PC-3 (cell line): Measurements from ENCODE around the gene RPL7L1.

Experiments used
- EZH2 ChIP-seq: fragments of 300-600 bp; sonication (generic); IDR thresholded peaks from one replicate; pipeline ENCODE4 v1.6.1; 2017; ENCODE audit warnings: antibody characterized with exemption, mild to moderate bottlenecking, low read length; ENCODE audit not compliant: unreplicated experiment
- TF ChIP-seq, protein P1 (sequence below): fragments of 300-600 bp; sonication (generic); conservative IDR thresholded peaks from 2 replicates; pipeline ENCODE4 v1.5.1; 2017; ENCODE audit warnings: antibody characterized with exemption, low read depth, mild to moderate bottlenecking, low read length

DNA sequence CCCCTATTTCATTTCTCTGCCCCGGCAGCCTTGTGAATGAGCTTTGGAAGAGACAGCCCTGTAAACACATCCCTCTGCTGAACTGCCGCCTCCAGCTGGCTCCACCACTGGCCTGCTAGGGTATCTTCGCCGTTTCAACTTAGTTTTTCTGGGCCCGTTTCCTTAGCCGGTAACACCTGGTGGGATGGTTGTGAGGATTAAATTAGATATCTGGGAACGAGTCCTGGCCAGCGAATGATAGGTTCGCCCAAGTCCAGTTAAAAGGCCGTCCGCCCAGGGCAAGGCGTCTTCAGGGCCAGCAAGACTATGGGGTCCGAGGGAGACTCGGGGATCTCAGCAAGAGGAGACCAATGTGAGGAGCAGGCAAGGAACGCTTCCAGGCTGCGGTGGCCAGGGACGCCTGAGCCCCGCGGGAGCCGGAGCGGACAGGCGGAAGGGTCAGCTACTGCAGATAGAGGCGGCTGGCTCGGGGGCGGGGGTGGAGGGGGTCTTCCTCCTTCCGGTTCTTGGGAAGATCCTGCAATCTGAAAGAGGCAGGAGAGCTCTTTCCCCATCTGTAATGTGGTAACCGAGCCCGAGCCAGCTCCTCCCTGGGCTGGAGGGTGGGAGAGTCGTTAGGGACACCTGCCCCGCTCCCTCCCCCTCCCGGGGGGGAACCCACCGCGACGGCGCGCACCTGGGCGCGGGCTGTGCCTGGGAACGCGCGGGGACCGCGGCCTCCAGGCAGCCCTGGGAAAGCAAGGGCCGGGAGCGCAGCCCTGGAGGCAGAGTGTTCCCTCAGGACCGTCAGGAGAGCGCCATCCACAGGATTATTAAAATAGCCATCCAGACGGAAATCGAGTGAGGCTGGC is 32.0 kb downstream of the RPL7L1 start:
- TF ChIP-seq EZH2 = no peak
- TF ChIP-seq, protein P1, sequence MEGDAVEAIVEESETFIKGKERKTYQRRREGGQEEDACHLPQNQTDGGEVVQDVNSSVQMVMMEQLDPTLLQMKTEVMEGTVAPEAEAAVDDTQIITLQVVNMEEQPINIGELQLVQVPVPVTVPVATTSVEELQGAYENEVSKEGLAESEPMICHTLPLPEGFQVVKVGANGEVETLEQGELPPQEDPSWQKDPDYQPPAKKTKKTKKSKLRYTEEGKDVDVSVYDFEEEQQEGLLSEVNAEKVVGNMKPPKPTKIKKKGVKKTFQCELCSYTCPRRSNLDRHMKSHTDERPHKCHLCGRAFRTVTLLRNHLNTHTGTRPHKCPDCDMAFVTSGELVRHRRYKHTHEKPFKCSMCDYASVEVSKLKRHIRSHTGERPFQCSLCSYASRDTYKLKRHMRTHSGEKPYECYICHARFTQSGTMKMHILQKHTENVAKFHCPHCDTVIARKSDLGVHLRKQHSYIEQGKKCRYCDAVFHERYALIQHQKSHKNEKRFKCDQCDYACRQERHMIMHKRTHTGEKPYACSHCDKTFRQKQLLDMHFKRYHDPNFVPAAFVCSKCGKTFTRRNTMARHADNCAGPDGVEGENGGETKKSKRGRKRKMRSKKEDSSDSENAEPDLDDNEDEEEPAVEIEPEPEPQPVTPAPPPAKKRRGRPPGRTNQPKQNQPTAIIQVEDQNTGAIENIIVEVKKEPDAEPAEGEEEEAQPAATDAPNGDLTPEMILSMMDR = no peak
